ENCODE data around the gene MAEA. TPM values are rescaled to one million over a fixed set of nuclear protein-coding genes. Genes with fewer than 3 reads are reported as not detected.
A peak's percentile ranks its signal among the peaks of the same experiment; 100 is the strongest.

Gene MAEA
- polyA plus RNA-seq, 3 donors: 34.3 to 83.5 (median 37.7) TPM

DNA sequence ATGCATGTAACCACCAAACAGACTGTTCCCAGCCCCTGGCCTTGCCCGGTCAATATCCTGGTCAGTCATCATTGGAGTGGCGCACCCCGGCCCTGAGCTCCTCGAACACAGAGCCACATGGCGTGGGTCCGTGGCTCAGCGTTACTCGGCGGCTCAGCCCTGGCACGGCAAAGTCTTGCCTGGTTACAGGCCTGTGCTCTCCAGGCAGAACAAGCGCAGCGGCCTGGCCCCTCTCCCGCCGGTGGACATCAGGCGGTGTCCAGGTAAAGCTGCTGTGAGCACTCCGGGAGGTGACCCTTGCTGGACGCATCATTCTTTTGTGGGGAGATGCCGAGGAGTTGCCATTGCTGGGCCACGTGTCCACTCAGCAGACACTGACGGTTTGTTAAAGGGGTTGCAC is 51.2 kb downstream of the MAEA start:
- H3K9ac ChIP-seq (ENCODE audit: insufficient read depth, low read length, poor library complexity, severe bottlenecking): no peak overlapping the region
- Mint-ChIP-seq H3K27ac (no peak overlapping the region), H3K9me3 (peaks cover 23 to 45% (median 38%) of the 10 kb centered on the region in 7 donors), H3K4me1 (peaks cover 13% of the 10 kb centered on the region), H3K36me3 (peaks cover 46 to 70% of the 10 kb centered on the region in 2 donors), H3K4me3 (no peak overlapping the region), H3K27me3 (ENCODE audit: low read depth in 3 of 3) (peaks cover 0 to 2% (median 2%) of the 10 kb centered on the region in 3 donors)
- H3K4me2 ChIP-seq (replicated peaks; ENCODE audit: extremely low read depth, low read length, poor library complexity, severe bottlenecking): no peak overlapping the region
- no peak overlapping the region for H3K4me3 ChIP-seq (replicated peaks in 1 of 3; ENCODE audit: low read depth in 2 of 3, low read length in 3 of 3)
- DNase-seq: no peak
- H3K9me3 ChIP-seq (replicated peaks in 1 of 2; ENCODE audit: control insufficient read depth in 1 of 2, insufficient read depth in 1 of 2, low read length in 2 of 2): peaks cover 31 to 47% of the 10 kb centered on the region in 2 donors
- TF ChIP-seq, protein P1, sequence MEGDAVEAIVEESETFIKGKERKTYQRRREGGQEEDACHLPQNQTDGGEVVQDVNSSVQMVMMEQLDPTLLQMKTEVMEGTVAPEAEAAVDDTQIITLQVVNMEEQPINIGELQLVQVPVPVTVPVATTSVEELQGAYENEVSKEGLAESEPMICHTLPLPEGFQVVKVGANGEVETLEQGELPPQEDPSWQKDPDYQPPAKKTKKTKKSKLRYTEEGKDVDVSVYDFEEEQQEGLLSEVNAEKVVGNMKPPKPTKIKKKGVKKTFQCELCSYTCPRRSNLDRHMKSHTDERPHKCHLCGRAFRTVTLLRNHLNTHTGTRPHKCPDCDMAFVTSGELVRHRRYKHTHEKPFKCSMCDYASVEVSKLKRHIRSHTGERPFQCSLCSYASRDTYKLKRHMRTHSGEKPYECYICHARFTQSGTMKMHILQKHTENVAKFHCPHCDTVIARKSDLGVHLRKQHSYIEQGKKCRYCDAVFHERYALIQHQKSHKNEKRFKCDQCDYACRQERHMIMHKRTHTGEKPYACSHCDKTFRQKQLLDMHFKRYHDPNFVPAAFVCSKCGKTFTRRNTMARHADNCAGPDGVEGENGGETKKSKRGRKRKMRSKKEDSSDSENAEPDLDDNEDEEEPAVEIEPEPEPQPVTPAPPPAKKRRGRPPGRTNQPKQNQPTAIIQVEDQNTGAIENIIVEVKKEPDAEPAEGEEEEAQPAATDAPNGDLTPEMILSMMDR (IDR thresholded peaks at IDR 0.05): no peak
- H2AFZ ChIP-seq (ENCODE audit: insufficient read depth, low read depth, low read length, poor library complexity, severe bottlenecking): no peak overlapping the region
- intact Hi-C loops (cut with micrococcal nuclease): loop anchor here in 1 of 2 donors (10.0 kb wide), 1 partner anchor 664 kb away; the partner anchor contains the start of gene NELFA
- H4K20me1 ChIP-seq (ENCODE audit: insufficient read depth, low read length): no peaks in the 10 kb centered on the region
- no peaks in the 10 kb centered on the region for H3K27me3 ChIP-seq (ENCODE audit: control insufficient read depth in 2 of 2, insufficient read depth in 2 of 2, low read length in 2 of 2)
- peaks cover 45 to 54% of the 10 kb centered on the region in 2 donors for H3K36me3 ChIP-seq (replicated peaks in 1 of 2; ENCODE audit: control insufficient read depth in 1 of 2, insufficient read depth in 2 of 2, low read length in 2 of 2)
- H3K79me2 ChIP-seq (ENCODE audit: insufficient read depth, low read length): no peaks in the 10 kb centered on the region
- 97% methylated on average over 18 of the region's 20 CpGs for WGBS (ENCODE audit: insufficient coverage)
- peaks cover 5% of the 10 kb centered on the region in 2 donors for H3K4me1 ChIP-seq (ENCODE audit: control insufficient read depth in 1 of 2, insufficient read depth in 2 of 2, low read length in 2 of 2)
- H3K27ac ChIP-seq (ENCODE audit: low read depth in 1 of 2, low read length in 2 of 2): no peak overlapping the region

DNA sequence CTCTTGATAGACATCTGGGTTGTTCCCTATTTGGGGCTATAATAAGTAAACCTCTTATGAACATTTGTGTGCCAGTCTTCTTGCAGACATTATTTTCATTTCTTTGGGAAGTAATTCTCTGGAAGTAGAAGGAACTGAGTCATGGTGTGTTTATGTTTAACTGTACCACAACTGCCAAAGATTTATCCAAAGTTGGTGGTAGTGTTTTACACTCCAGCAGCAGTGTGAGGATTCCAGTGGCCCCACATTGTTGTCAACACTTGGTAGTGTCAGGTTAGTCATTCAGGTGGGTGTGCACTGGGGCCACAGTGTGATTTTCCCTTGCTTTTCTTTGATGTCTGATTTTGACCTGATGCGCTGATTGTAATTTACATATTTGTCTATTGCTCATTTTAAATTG is 52.3 kb downstream of the MAEA start:
- H3K4me1 ChIP-seq (ENCODE audit: control insufficient read depth in 1 of 2, insufficient read depth in 2 of 2, low read length in 2 of 2): peaks cover 6 to 12% of the 10 kb centered on the region in 2 donors
- intact Hi-C loops (cut with micrococcal nuclease): loop anchor here in 1 of 2 donors (10.0 kb wide), 1 partner anchor 663 kb away; the partner anchor contains the start of gene NELFA
- no peak overlapping the region for H3K4me2 ChIP-seq (replicated peaks; ENCODE audit: extremely low read depth, low read length, poor library complexity, severe bottlenecking)
- peaks cover 3% of the 10 kb centered on the region for H3K79me2 ChIP-seq (ENCODE audit: insufficient read depth, low read length)
- H3K9ac ChIP-seq (ENCODE audit: insufficient read depth, low read length, poor library complexity, severe bottlenecking): no peak overlapping the region
- H3K27me3 ChIP-seq (ENCODE audit: control insufficient read depth in 2 of 2, insufficient read depth in 2 of 2, low read length in 2 of 2): no peaks in the 10 kb centered on the region
- H3K27ac ChIP-seq (ENCODE audit: low read depth in 1 of 2, low read length in 2 of 2): no peak overlapping the region
- peaks cover 20 to 36% of the 10 kb centered on the region in 2 donors for H3K9me3 ChIP-seq (replicated peaks in 1 of 2; ENCODE audit: control insufficient read depth in 1 of 2, insufficient read depth in 1 of 2, low read length in 2 of 2)
- Mint-ChIP-seq H3K9me3 (peaks cover 12 to 34% (median 26%) of the 10 kb centered on the region in 7 donors), H3K36me3 (peaks cover 38 to 59% of the 10 kb centered on the region in 2 donors), H3K27ac (peak overlapping the region in 1 of 7 donors; percentile 54), H3K4me1 (peaks cover 14% of the 10 kb centered on the region), H3K27me3 (ENCODE audit: low read depth in 3 of 3) (peaks cover 0 to 2% (median 0%) of the 10 kb centered on the region in 3 donors), H3K4me3 (no peak overlapping the region)
- no peak overlapping the region for H2AFZ ChIP-seq (ENCODE audit: insufficient read depth, low read depth, low read length, poor library complexity, severe bottlenecking)
- no peaks in the 10 kb centered on the region for H4K20me1 ChIP-seq (ENCODE audit: insufficient read depth, low read length)
- WGBS (ENCODE audit: insufficient coverage): no CpG with 5 or more reads among the region's 1 CpG
- H3K36me3 ChIP-seq (replicated peaks in 1 of 2; ENCODE audit: control insufficient read depth in 1 of 2, insufficient read depth in 2 of 2, low read length in 2 of 2): peaks cover 40 to 46% of the 10 kb centered on the region in 2 donors
- no peak overlapping the region for H3K4me3 ChIP-seq (replicated peaks in 1 of 3; ENCODE audit: low read depth in 2 of 3, low read length in 3 of 3)
- TF ChIP-seq, protein P1 (IDR thresholded peaks at IDR 0.05): no peak
- DNase-seq: no peak
